Kasumi-1 (cell line): ENCODE measurements around the gene GIT1.

ENCODE experiments used
- DNase-seq, 2 experiments: peaks; one replicate each; lab custom pipeline; 2025; lab: John Stamatoyannopoulos, UW

The GIT1 gene

DNA sequence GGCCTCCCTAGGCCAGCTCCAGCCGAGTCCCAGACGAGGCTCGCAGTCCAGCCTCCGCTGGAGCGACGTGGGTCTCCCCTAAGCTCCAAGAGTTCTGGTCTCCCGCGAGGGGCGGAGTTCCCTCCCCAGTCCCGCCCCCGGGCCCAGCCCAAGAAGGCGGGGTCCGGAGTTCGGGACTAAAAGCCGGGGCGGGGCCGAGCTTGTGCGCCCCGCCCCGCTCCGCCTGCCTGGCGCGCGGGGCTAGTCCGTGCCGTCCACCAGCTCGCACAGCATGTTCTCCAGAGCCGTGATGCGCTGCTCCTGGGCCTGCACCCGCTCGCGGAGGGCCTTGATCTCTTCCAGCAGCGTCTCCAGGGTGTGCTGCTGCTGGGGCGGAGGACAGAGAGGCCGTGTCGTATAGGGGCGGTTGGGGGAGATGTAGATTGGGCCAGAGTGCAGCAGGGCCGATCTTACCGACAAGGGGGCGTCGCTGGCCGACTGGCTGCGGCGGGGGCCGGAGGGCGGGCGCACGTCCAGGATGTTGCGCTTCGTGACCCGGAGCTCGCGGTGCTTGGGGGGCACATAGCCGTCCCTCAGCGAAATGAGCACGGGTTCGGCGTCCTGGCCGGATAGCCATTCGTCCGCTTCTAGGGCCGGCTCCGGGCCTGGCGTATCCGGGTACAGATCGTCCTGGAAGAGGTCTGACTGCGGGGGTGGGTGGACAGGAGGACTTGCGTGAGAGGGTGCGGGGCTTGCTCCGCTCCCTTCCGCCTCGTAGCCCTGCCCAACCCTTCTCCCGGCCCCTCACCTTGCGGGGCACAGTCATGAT lies 26.2 kb upstream of the GIT1 start:
- DNase-seq: peak; percentile 80 to 88

DNA sequence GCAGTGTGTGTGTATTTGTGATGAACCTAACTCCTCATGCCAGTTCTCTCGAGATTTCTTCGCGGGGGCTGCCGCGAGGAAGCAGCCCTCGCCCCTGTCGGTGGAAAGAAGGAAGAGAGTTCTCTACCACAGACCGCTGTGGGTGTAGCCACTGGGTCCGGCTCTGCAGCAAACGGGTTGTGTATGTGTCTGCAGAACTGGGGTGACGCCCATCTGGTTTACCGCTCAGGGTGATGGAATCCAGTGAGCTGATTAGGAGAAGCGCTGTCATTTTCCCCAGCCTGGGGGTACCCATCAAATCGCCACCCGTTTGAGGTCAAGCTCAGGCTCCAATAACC lies 25.6 kb upstream of the GIT1 start:
- DNase-seq: peak; percentile 47 to 54

DNA sequence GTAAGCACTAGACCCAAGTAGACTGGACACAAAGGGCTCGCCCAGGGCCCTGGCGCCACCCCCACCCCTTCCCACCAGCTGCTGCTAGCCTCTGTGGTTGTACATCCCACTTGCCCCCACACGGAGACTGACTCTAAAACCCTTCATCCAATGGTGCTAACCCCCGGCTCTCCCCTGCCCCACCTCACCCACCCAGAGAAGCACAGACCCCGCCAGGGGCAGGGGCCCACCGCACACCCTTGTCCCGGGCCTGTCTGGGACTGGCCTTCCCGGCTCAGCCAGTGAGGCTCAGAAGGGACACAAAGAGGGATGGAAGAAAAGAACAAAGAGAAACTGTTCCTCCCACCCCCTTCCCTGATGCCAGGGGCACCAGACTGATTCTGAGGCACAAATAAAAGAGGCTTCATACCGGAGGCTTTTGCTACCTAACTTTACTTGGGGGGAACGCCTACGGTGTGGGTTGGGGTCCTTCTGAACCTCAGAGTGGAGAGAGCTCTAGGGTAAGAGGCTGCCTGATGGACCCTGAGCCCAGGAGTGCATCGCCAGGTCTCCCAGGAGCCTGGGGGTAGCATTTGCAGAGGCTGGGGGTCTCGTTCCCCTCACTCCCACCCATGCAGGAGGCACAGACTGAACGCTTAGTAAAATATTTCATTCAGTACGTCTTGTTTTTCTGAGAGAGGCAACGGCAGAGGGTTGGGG lies 25.1 kb upstream of the GIT1 start:
- DNase-seq: no peak

DNA sequence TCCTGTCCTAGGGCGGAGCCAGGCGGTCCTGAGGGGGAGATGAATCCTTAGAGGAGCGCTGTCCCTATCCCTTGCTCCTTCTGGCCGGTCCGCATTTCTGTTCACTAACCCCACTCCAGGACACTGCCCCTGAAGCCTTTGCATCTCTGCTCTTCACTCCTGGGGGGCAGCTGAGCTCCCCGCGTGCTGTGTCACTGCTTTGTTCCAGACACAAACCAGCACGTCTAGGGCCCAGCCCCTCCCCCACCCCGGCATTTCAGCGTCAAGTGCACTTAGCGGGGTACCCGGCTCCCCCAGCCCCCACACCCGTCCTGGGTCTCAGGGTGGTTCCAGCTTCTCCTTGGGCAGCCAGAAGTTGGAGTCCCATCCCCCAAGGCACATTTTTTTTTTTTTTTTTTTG lies 24.4 kb upstream of the GIT1 start:
- DNase-seq: no peak

DNA sequence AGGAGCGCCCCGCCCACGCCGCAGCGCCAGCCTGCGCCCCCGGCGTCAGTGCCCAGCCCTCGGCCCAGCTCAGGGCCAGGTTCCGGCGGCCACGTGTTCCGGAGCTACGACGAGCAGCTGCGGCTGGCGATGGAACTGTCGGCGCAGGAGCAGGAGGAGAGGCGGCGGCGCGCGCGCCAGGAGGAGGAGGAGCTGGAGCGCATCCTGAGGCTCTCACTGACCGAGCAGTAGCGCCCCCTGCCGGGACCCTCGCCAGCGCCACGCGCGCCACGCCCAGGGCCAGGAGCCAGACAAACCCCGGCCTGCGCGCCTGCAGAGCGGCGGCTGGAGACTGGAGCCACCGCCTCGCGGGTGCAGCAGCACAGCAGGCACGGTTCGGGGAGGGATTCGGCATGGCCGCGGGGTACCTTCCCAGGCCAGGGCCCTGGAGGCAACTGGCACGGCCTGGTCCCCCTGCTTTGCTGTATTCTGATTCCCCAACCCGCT lies 23.9 kb upstream of the GIT1 start:
- DNase-seq: peak; percentile 54 to 58

DNA sequence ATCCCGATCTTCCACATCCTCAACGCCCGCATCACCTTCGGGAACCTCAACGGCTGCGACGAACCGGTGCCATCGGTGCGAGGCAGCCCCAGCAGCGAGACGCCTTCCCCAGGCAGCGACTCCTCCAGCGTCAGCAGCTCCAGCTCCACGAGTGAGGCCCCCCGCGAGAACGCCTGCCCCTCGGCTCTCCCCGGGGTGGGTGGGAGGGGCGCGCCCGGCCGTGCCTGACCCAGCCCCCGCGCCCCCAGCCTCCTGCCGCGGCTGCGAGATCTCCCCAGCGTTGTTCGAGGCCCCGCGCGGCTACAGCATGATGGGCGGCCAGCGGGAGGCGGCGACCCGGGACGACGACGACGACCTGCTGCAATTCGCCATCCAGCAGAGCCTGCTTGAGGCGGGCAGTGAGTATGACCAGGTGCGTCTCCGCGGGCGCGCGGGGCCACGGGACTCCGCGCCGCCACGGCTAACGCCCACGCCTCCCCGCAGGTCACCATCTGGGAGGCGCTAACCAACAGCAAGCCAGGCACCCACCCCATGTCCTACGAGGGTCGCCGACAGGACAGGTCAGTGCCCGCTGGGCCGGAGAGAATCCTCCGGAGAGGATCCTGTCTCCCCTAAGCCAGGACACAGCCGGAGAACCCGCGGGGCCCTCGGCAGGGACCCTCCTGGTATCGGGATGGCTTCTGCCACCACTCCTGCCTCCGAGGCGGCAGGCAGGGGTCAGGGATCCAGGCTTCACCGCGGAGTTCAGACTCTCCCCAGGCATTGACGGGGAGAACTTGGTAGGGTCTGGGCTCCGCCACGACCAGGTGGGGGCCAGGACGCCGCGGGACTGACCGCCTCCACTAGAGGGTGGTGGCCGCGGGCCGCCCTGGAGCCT lies 23.2 kb upstream of the GIT1 start:
- no peak for DNase-seq

DNA sequence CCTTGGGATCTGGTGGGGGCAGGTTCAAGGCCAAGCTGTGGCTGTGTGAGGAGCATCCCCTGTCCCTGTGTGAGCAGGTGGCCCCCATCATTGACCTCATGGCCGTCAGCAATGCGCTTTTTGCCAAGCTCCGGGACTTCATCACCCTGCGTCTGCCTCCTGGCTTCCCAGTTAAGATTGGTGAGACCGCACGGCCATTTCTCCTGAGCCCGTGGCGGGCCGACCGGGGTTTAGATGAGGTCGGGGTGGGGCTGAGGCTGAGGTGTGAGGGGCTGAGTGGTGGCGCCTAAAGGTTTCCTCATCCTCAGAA lies 22.6 kb upstream of the GIT1 start:
- DNase-seq: no peak

DNA sequence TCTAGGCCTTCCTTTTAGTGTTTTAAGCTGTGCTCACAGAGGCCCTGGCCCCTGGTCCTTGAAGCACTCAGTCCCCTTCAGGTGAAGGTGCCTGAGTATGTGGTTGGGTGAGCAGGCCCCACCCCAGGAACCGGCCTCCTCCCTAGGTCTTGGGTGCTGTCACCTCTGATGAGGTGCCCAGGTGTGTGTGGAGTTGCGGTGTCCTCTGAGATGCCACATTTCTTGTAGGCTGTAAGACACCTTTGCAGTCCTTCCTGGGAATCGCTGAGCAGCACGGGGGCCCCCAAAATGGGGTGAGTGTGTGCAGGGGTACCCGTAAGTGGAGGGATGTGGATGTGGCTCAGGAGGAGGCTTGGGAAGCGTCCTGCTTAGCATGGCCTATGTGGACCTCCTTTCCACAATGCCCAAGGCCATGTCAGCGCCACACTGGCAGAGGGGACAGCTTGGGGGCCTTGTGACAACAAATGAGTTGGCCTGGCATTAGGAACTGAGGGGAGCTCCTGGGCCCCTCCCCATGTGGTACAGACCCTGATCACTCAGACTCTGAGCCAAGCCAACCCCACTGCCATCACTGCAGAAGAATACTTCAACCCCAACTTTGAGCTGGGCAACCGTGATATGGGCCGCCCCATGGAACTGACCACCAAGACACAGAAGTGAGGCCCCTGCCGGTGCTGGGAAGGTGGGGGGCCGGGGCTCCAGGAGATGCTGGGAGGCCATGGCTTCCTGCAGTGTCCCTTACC lies 22.1 kb upstream of the GIT1 start:
- no peak for DNase-seq

DNA sequence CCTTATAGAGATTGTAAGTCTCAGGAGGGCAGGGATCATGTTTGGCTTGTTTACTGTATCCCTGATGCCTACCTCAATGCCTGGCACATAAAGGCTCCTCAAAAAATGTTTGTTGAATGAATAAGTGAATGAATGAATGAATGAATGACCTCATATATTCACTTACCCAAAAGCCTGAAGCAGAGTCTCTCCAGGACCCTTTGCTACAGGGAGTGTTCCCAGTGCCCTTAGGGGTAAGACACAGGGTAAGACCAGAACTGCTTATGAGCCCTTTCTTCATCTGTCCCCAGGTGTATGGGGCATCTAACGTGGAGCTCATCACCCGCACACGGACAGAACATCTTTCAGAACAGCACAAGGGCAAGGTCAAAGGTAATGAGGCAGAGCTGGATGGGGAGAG lies 20.9 kb upstream of the GIT1 start:
- no peak for DNase-seq

DNA sequence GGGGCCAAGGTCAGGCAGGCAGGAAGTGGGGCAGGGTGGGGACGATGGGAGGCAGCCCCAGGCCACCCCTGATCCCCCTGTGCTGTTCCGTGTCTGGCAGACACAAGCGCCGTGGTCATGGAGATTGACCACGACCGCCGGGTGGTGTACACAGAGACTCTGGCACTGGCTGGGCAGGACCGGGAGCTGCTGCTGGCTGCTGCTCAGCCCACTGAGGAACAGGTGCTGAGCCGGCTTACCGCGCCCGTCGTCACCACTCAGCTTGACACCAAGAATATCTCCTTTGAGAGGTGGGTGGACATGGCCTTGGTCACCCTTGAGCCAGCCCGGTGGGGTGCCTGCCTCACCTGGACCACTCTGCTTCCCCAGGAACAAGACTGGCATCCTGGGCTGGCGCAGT lies 19.5 kb upstream of the GIT1 start:
- no peak for DNase-seq

DNA sequence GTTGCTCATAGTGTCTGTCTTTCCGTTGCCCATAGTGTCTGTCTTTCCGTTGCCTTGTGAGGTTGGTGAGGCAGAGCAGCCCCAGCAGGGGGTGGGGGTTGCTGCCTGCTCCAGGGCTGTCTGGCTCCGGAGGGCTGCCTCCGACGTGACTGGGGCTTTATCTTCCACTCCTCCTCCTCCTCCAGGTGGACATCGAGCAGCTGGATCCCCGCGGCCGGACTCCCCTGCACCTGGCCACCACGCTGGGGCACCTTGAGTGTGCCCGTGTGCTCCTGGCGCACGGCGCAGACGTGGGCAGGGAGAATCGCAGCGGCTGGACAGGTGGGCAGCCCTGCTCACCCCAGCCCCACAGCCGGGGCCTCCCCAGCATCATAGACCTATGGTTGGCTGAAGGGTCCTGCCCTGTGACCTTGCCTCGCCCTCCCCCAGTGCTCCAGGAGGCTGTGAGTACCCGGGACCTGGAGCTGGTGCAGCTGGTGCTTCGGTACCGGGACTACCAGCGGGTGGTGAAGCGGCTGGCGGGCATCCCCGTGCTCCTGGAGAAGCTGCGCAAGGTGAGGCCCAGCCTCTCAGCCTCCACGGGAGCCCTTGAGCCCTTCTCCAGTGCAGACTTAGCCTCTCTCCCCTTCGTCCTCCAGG lies 18.2 kb upstream of the GIT1 start:
- DNase-seq: no peak

DNA sequence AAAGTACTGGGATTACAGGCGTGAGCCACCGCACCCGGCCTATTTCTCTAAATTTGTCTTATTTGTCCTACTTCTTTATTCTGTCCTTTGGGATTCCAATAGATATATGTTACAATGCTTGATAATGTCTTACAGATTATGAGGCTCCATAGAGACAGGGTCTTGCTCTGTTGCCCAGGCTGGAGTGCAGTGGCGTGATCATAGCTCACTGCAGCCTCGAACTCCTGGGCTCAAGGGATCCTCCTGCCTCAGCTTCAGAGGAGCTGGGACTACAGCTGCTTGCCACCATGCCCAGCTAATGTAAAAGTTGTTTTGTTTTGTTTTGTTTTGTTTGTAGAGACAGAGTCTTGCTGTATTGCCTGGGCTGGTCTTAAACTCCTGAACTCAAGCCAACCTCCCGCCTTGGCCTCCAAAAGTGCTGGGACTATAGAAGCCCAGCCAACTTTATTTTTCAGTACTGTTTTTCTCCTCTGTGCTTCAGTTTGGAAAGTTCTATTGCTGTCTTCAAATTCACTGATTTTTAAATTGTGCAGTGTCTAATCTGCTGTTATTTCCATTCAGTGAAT lies 13.7 kb upstream of the GIT1 start:
- no peak for DNase-seq

DNA sequence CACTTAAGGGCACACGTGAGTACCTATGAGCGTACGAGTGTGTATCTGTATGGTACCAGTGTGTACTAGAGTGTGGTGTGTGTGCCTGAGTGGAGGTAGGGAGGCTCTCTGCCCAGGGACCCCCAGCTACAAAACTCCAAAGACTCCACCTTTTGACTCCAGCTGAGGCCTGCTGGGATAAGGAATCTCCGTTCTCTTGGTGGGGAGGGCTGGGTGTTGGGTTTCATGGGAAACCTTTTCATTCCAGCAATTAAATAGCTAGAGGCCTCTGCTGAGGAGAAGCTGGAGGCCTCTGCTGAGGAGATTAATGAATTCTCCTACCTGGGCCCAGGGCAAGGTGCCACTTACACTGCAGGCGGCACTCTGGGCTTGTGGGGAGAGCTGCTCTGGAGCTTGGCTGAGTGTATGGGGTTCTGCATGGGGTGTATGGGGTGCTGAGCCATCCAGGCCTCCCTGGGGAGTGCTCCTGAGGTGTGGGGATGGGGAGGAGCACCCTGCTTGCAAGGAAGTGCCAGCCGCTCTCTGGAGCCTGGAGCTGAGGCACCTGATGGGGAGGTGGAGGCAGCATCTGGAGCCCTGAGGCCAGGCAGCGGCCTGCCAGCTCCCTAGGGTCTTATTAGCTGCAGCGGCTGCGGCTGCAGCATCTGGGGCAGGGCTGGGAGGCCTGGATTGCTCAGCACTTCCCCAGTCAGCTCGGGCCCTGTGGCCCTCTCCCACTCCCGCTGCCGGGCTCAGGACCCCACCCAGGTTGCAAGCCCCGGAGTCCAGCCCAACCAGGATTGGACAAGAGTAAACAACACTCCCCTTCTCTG lies 8.1 kb upstream of the GIT1 start:
- DNase-seq: no peak

DNA sequence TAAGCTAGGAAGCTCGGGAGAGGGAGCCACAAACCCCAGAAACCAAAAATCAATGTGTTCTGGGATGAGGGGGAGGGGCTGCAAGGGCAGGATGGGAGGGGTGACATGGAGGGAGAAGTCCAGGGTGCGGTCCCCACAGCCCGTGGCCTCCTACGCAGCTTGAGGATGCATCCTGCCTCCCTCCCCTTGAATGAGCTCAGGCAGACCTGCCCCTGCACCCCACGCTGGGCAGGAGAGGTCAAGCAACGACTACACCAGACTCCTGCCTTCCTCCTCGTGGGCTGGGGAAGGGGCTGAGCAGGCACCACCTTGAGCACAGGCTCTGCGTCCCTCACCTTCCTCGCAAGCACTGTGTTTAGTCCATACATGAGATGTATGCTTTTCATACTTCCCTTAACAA lies 7.4 kb upstream of the GIT1 start:
- DNase-seq: no peak

DNA sequence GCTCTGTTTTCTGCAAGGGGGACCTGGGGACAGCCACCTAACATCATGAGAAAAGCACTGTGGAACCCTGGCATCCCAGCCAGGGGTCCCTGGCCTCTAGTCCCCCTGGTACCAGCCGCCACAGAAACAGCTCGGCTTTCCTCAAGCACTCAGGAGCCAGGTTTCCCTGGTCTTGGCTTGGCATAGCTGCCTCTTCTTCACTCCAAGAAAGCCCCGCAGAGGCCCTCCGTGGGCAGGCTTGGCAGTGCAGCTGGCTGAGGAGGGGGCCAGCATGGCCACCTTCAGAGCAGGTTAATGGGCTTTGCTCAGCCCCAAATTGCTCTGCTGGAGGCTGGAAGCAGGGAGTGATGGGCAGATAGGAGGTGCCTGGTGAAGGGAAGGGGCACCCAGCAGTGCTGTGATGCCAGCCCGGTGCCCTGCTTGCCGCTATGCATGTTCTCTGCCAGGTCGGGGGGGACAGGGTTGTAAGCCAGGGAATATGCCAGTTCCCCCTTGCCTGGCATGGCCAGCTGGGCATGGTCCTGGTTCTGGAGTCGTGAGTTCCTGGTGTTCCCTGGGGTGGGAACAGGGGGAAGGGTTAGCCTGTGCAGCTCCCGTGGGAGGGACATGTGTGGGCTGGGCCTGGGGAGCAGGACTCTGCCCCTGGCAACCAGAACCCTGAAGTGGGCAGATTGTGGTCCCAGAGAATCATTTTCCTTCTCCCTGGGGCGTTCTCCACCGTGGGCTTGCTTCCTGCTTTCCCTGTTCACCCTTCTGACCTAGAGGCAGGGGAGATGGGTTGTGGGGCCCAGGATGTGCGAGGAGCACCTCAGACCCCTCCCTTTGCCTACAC lies 6.7 kb upstream of the GIT1 start:
- DNase-seq: no peak

DNA sequence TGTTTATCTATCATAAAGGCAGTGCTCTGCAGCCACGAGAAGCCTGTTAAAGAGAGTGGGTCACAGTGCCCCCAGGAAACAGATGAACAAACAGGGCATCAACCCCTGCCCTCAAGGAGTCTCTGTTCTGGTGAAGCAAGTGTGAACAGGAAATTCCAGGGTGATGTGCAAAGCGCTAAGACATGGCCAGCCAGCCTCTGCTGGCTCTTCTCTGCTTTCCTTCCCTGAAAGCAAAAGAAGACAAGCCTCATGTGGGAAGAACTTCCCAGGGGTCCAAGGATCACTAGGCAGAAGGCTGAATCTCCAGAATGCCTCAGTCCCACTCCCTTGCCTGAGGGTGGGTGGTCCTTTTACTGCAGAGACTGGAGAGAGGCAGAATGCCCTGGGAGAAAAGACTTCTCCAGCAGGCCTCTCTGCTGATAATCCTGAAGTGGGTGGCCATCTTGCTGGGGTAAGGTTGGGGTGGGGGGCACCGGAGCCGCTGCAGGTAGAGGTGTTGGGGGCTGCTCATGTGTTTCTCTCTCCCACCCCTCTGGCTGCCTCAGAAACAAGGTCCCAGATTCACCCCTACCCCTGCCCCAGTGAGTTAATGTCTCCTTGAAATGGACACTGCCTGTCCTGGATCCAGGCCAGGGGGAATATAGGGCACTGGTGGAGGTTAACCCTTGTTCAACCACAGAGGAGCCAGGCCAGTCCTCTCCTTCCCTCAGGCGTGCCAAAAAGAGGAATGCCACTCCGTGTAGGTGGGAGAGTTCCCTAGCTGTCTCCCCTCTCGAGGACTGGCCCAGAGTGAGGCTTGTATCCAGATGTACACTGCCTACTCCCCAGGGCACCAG lies 5.9 kb upstream of the GIT1 start:
- no peak for DNase-seq

DNA sequence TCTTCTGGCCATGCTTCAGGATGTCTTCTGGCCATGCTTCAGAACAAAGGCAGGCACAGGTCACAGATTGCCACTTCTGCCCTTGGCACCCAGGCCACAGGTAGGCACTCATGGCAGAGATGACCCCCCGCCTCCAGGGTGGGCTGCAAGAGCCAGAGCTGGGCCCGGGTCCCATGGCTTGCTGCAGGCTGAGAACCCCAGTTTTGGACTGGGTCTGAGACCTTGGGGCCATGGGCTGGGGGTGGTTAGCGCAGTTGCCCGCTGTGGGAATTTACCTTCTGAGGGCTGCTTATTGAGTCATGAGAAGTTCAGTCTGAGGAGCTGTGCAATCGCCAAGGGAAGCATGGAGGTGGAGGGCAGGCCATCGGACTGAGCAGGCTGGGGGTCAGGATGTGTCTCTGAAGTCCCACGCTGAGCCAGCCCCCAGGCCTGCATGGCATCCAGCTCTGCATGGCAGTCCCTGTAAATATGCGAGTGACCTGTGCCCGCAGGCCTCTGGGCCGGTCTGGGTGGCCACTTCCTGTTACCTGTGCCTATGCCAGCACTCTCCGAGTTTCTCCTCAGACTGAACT lies 5.2 kb upstream of the GIT1 start:
- no peak for DNase-seq
